Heart left ventricle (tissue), 13 donors: ENCODE results near the gene MAPK8.

Experiments
- POLR2A ChIP-seq, 2 donors: fragments of 450-650 bp; IDR thresholded peaks; one replicate each; pipeline ENCODE4 v1.6.1; 2017; ENCODE audit warnings: antibody characterized with exemption in 2 of 2, mild to moderate bottlenecking in 2 of 2, moderate library complexity in 2 of 2
- TF ChIP-seq, protein P1 (sequence below), 12 donors: fragments of 200-600 bp; sonication (generic) in 4 of 12; IDR thresholded peaks; one replicate each; pipeline versions ENCODE4 v1.5.0 to v1.8.0; 2018 to 2022; ENCODE audit warnings: antibody characterized with exemption in 12 of 12, mild to moderate bottlenecking in 5 of 12
- donor health status: ischemic (EF 13 %, LVEDD 7.1; RV severe dilation, severe dysfunction).
- donor health status: DM: no; HTN: yes; CAD: no.
- donor health status: DM: no; HTN: no; CAD: no.
- donor health status: ischemic (EF 25% LVEDD 6.9; RV normal size, moderate dysfunction).
- donor health status: ischemic (EF 25% LVEDD 5.7; RV mildly dilated, moderate dysfunction).
- donor health status: ischemic (EF 35%, LVEDD 5.7; RV mildly dilated, moderate dysfunction).
- donor health status: nonischemic (EF 11% LVEDD 7.7; RV severe dilation, severe dysfunction).
- donor health status: DM: yes; HTN: yes; CAD: no.
- donor health status: PGD.
- donor health status: ischemic (EF 29% LVEDD 5.4; RV normal size, mild dysfunction).
- donor health status: nonischemic (EF 23%, LVEDD 6.1; RV moderate dilation, normal function).

DNA sequence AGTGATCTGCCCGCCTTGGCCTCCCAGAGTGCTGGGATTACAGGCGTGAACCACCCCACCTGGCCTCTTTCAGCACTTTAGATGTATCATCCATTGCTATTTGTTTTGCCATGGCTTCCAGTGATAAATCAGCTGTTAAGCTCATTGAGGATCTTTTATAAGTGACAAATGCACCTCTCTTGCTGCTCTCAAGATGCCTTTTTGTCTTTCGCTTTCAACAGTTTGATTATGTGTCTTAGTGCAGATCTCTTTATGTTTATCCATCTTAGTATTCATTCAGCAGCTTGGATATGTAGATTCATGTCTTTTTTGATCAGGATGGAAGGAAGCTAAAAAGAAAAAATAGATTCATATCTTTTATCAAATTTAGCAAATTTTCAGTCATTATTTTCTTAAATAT lies 105.6 kb downstream of the MAPK8 start:
- TF ChIP-seq, protein P1, sequence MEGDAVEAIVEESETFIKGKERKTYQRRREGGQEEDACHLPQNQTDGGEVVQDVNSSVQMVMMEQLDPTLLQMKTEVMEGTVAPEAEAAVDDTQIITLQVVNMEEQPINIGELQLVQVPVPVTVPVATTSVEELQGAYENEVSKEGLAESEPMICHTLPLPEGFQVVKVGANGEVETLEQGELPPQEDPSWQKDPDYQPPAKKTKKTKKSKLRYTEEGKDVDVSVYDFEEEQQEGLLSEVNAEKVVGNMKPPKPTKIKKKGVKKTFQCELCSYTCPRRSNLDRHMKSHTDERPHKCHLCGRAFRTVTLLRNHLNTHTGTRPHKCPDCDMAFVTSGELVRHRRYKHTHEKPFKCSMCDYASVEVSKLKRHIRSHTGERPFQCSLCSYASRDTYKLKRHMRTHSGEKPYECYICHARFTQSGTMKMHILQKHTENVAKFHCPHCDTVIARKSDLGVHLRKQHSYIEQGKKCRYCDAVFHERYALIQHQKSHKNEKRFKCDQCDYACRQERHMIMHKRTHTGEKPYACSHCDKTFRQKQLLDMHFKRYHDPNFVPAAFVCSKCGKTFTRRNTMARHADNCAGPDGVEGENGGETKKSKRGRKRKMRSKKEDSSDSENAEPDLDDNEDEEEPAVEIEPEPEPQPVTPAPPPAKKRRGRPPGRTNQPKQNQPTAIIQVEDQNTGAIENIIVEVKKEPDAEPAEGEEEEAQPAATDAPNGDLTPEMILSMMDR (IDR thresholded peaks at IDR 0.05): no peak
- no peak for TF ChIP-seq POLR2A (IDR thresholded peaks at IDR 0.05)
